GM12878 (cell line): ENCODE data around the gene P2RX6.

Experiments used
- MEF2A ChIP-seq: IDR thresholded peaks from 2 replicates; pipeline ENCODE4 v1.6.1; 2011; ENCODE audit warnings: low read depth, mild to moderate bottlenecking, low read length, moderate library complexity; ENCODE audit not compliant: insufficient read depth
- MXI1 ChIP-seq: fragments of 150-350 bp; IDR thresholded peaks from 2 replicates; pipeline ENCODE4 v1.6.1; 2011; ENCODE audit warnings: low read depth, mild to moderate bottlenecking, inconsistent platforms, low read length, improper control_type of control experiment
- PBX3 ChIP-seq: IDR thresholded peaks from 2 replicates; pipeline ENCODE4 v1.6.1; 2011; ENCODE audit warnings: mild to moderate bottlenecking, low read depth, low read length, moderate library complexity; ENCODE audit not compliant: insufficient replicate concordance
- TF ChIP-seq, protein P1 (sequence below): IDR thresholded peaks from 2 replicates; pipeline ENCODE4 v1.6.1; 2011; ENCODE audit warnings: low read depth, low read length, improper control_type of control experiment, borderline replicate concordance

- TF ChIP-seq, protein P1, sequence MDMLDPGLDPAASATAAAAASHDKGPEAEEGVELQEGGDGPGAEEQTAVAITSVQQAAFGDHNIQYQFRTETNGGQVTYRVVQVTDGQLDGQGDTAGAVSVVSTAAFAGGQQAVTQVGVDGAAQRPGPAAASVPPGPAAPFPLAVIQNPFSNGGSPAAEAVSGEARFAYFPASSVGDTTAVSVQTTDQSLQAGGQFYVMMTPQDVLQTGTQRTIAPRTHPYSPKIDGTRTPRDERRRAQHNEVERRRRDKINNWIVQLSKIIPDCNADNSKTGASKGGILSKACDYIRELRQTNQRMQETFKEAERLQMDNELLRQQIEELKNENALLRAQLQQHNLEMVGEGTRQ: no peak
- TF ChIP-seq MXI1 (no peak), MEF2A (no peak), PBX3 (no peak)
Measured at GRCh38 chr22:20982563-20982882, 32.4 kb upstream of the P2RX6 start.
